Endometrium (tissue), 2 donors: ENCODE measurements around the gene EIF4B.
A peak's percentile ranks its signal among the peaks of the same experiment; 100 is the strongest.

Experiments used
- FAIRE-seq: peaks from 2 replicates; lab custom pipeline; 2012; peaks lifted over from hg19 to GRCh38; lab: Jason Lieb, UNC
- donor health status: control.
- donor health status: control.

The EIF4B gene

GRCh38 chr12:53070877-53071492, 64.7 kb downstream of the EIF4B start:
- FAIRE-seq = no peak

GRCh38 chr12:53071591-53072551, 65.6 kb downstream of the EIF4B start:
- FAIRE-seq = no peak

- no peak for FAIRE-seq
Measured at GRCh38 chr12:53073881-53074280, 67.6 kb downstream of the EIF4B start.

GRCh38 chr12:53074283-53074998, 68.2 kb downstream of the EIF4B start:
- no peak for FAIRE-seq

GRCh38 chr12:53074999-53075370, 68.7 kb downstream of the EIF4B start:
- no peak for FAIRE-seq

- FAIRE-seq = no peak
Measured at GRCh38 chr12:53076461-53076860, 70.2 kb downstream of the EIF4B start.

GRCh38 chr12:53077030-53077429, 70.8 kb downstream of the EIF4B start:
- FAIRE-seq = no peak

GRCh38 chr12:53078425-53079225, 72.4 kb downstream of the EIF4B start:
- FAIRE-seq = no peak

GRCh38 chr12:53079226-53080117, 73.2 kb downstream of the EIF4B start, which contains the start of gene SPRYD3:
Gene SPRYD3 (minus strand): TSS chr12:53079390. CDS start chr12:53079333, 57 bp downstream.
- FAIRE-seq = peak; percentile 45

GRCh38 chr12:53082637-53083175, 76.5 kb downstream of the EIF4B start:
- FAIRE-seq = no peak

- no peak for FAIRE-seq
Measured at GRCh38 chr12:53086361-53086760, 80.1 kb downstream of the EIF4B start.

- no peak for FAIRE-seq
Measured at GRCh38 chr12:53090105-53090504, 83.8 kb downstream of the EIF4B start.

- FAIRE-seq = no peak
Measured at GRCh38 chr12:53090554-53090953, 84.3 kb downstream of the EIF4B start.

GRCh38 chr12:53091756-53092155, 85.5 kb downstream of the EIF4B start:
- FAIRE-seq = no peak
